IMR-90 (cell line): ENCODE results near the gene KCNJ16.

Experiments used
- RCOR1 ChIP-seq: IDR thresholded peaks from 2 replicates; pipeline ENCODE4 v1.6.1; 2012; ENCODE audit warnings: mild to moderate bottlenecking, low read length, improper control_type of control experiment; ENCODE audit not compliant: insufficient replicate concordance
- TF ChIP-seq, protein P1 (sequence below): conservative IDR thresholded peaks from 2 replicates; pipeline ENCODE4 v1.5.1; 2012; ENCODE audit warnings: mild to moderate bottlenecking, low read depth, low read length, improper control_type of control experiment

DNA sequence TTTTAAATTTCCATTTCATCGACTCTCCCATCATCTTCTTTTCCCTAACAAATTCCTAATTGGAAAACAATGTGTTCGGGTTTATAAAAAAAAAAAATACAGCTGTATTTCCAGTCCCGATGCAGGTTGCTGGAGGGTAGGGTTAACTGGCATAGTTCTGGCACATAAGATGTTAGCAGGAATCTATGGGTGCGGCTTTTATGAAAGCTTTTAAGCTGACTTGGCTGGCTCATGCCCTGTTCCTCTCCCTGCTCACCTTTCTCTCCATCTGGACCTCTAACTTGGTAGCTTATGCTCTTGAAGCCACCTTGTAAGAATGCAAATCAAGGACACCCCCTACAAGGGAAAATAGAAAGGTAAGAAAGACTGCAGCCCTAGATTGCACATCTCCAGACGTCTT, 61.1 kb downstream of the KCNJ16 start:
- TF ChIP-seq, protein P1, sequence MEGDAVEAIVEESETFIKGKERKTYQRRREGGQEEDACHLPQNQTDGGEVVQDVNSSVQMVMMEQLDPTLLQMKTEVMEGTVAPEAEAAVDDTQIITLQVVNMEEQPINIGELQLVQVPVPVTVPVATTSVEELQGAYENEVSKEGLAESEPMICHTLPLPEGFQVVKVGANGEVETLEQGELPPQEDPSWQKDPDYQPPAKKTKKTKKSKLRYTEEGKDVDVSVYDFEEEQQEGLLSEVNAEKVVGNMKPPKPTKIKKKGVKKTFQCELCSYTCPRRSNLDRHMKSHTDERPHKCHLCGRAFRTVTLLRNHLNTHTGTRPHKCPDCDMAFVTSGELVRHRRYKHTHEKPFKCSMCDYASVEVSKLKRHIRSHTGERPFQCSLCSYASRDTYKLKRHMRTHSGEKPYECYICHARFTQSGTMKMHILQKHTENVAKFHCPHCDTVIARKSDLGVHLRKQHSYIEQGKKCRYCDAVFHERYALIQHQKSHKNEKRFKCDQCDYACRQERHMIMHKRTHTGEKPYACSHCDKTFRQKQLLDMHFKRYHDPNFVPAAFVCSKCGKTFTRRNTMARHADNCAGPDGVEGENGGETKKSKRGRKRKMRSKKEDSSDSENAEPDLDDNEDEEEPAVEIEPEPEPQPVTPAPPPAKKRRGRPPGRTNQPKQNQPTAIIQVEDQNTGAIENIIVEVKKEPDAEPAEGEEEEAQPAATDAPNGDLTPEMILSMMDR: no peak
- no peak for TF ChIP-seq RCOR1
